GM12875 (cell line): ENCODE data around the gene PMPCA.

ENCODE experiments used
- H3K4me3 ChIP-seq: one replicate; pipeline ENCODE4 v1.5.1; 2011; ENCODE audit warnings: low read depth, low read length, control low read depth
- CTCF ChIP-seq: IDR thresholded peaks from 2 replicates; pipeline ENCODE4 v1.5.1; 2011; ENCODE audit warnings: low read depth, mild to moderate bottlenecking, control low read depth, inconsistent platforms, low read length, moderate library complexity, borderline replicate concordance; ENCODE audit not compliant: insufficient read depth

Gene PMPCA

GRCh38 chr9:136443687-136444086, 33.2 kb downstream of the PMPCA start:
- TF ChIP-seq CTCF: no peak

DNA sequence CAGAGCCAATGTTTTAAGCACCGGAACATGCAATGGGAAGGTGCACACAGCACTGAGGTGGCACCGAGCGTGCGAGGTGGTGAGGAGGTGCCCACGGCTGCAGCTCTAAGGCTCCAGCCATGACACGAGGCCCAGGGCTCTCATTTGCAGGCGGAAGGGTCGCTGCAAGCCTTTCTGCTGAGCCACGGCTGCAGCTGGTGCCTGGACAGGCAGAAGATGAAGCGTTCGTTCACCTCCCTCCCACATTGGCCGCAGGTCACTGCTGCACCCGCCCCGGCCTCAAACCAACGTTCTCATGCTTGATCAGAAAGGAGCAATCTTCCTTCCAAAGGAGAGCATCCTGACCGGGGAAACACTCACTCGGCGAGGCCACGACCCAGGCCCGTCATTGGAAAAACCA, 33.6 kb downstream of the PMPCA start:
- no peak for TF ChIP-seq CTCF
- no peak overlapping the region for H3K4me3 ChIP-seq

More at GRCh38 chr9:136443687-136444086, 33.2 kb downstream of the PMPCA start:
- no peak overlapping the region for H3K4me3 ChIP-seq

DNA sequence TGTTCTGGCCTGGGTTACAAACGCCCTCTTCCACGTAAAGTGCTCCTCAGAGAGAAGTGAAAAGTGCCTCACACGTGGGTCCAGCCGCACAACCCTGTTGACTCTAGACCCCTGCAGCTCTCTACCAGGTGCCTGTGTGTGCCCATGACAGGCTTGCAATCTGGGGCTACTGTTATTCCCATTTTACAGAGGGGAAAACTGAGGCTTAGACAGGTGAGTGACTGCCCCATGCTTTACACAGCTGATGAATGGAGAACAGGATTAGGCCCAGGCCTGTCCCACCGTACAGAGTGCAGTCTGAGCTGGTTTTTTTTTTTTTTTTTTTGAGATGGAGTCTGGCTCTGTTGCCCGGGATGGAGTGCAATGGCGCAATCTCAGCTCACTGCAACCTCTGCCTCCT, 35.3 kb downstream of the PMPCA start:
- no peak overlapping the region for H3K4me3 ChIP-seq
- TF ChIP-seq CTCF: no peak

- H3K4me3 ChIP-seq: no peak overlapping the region
- TF ChIP-seq CTCF: no peak
Observed at GRCh38 chr9:136447173-136447778, 36.8 kb downstream of the PMPCA start.

- H3K4me3 ChIP-seq: no peak overlapping the region
- no peak for TF ChIP-seq CTCF
Observed at GRCh38 chr9:136448655-136449054, 38.2 kb downstream of the PMPCA start.

DNA sequence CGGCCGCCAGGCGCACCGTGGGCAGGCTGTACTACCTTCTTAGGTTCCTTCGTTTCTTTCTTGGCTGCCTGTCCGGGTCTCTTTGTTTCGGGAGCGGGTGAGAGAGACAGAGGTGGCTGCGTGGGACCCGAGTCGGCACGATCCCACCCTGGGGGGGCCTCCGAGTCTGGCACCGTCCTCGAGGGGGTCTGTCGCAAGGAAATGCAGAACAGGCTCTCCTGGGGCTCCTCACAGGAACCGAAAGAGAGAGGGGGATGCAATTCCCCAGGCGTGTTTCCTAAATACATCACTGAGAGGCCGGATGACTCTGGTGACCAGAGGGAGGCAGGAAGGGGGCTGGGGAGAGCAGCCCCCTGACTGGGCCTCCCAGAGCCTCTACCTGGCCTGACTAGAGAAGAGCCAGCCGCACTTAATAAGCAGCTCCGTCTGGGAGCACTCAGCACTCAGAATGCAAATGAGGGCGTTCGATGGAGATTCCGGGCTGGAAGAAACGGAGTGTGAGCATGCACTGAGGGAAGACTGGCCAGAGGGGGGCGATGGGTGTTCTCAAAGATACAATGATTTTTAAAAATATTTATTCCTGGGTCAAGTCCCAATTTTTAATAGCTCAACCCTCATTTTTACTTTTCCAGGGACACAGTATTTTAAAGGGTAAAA, 40.9 kb downstream of the PMPCA start:
- no peak for TF ChIP-seq CTCF
- H3K4me3 ChIP-seq: no peak overlapping the region

- no peak for TF ChIP-seq CTCF
Observed at GRCh38 chr9:136453326-136453725, 42.9 kb downstream of the PMPCA start.

More at GRCh38 chr9:136453326-136453725, 42.9 kb downstream of the PMPCA start:
- H3K4me3 ChIP-seq: no peak overlapping the region
